Fibroblast of villous mesenchyme (primary cell): ENCODE data around the gene MAML2. TPM values are rescaled to one million over a fixed set of nuclear protein-coding genes. Genes with fewer than 3 reads are reported as not detected.
A peak's percentile ranks its signal among the peaks of the same experiment; 100 is the strongest.

Source experiments
- DNase-seq: peaks from one replicate; pipeline ENCODE4 v3.0.0-alpha.2; 2010; ENCODE audit warnings: low read depth
- H3K4me3 ChIP-seq: 2 replicates; pipeline ENCODE4 v1.5.1; 2011; ENCODE audit warnings: low read depth, mild to moderate bottlenecking, low read length
- CTCF ChIP-seq: IDR thresholded peaks from 2 replicates; pipeline ENCODE4 v1.5.1; 2012; ENCODE audit warnings: low read depth, mild to moderate bottlenecking, low read length; ENCODE audit not compliant: insufficient read depth
- total RNA-seq: library from RNA; depleted of rRNA; stranded (reverse); fragments of >200 nt; gene quantifications from 2 replicates; pipeline ENCODE4 v1.2.3, GENCODE V29; 2012

The MAML2 gene
- total RNA-seq, 1 donor = 30.7 TPM

- DNase-seq = peak; percentile 38
- H3K4me3 ChIP-seq = no peak overlapping the region
- TF ChIP-seq CTCF = no peak
These were observed 114.1 kb downstream of the MAML2 start for GRCh38 chr11:96228910-96229309.

- H3K4me3 ChIP-seq = no peak overlapping the region
- TF ChIP-seq CTCF = no peak
- DNase-seq = peak; percentile 95
These were observed 114.5 kb downstream of the MAML2 start for GRCh38 chr11:96228473-96228891.

DNA sequence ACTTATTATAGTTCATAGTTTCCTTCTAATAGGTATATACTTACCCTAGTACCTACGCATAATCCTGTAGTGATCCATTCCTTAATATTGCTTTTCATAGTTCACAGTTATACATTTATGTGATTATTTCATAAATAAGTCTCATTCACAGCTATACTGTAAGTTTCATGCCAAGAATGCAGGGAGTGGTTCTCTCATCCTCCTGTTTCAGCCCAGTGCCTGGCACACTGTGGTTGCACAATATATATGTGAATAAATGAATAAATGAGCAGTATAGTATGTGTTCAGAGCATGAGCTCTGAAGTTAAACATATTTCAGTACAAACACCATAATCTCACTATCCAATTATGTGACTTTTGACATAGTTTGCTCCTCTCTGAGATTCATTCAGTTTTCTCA, 115.8 kb downstream of the MAML2 start:
- no peak overlapping the region for H3K4me3 ChIP-seq
- DNase-seq = no peak
- TF ChIP-seq CTCF = no peak

- H3K4me3 ChIP-seq = no peak overlapping the region
- DNase-seq = no peak
- no peak for TF ChIP-seq CTCF
These were observed 119.9 kb downstream of the MAML2 start for GRCh38 chr11:96223083-96223482.

DNA sequence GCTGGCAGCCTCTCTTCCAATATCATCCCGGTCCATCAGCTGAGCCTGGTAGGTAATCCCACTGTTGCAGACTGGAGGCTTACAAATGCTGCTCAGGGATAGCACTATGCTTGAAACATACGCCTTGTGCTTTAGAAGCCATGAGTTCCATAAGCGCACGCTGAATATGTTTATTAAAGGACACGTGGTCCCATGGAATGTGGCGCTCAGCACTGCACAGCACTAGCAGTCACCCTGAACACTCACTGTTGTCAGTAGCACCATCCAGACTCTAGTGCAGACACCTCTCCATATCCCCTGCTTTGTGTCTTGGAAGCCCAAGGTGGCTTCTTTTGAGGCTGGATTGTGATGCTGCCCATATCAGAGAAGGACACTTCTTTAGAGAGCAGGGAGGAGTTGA, 120.9 kb downstream of the MAML2 start:
- DNase-seq = no peak
- H3K4me3 ChIP-seq = no peak overlapping the region
- TF ChIP-seq CTCF = no peak

- DNase-seq = no peak
- no peak overlapping the region for H3K4me3 ChIP-seq
- TF ChIP-seq CTCF = no peak
These were observed 121.5 kb downstream of the MAML2 start for GRCh38 chr11:96221244-96222070.
